Measurements from ENCODE around the gene MRRF.
A peak's percentile ranks its signal among the peaks of the same experiment; 100 is the strongest.

The MRRF gene

GRCh38 chr9:122264360-122265148, at the start of gene MRRF, which contains the start of gene RBM18:
MRRF (plus strand) TSS chr9:122264882; CDS start chr9:122270892, 6,010 bp downstream.
RBM18 (minus strand) TSS chr9:122264840; CDS start chr9:122261492, 3,348 bp downstream.
- DNase-seq (ENCODE audit: low spot score) = peak; percentile 94

GRCh38 chr9:122215663-122216062, 49.0 kb upstream of the MRRF start:
- DNase-seq (ENCODE audit: low spot score) = no peak

GRCh38 chr9:122216138-122216797, 48.4 kb upstream of the MRRF start:
- no peak for DNase-seq (ENCODE audit: low spot score)

- DNase-seq (ENCODE audit: low spot score) = no peak
Observed at GRCh38 chr9:122216798-122217418, 47.8 kb upstream of the MRRF start.

- DNase-seq (ENCODE audit: low spot score) = no peak
Observed at GRCh38 chr9:122217640-122218039, 47.0 kb upstream of the MRRF start.

- no peak for DNase-seq (ENCODE audit: low spot score)
Observed at GRCh38 chr9:122218071-122218934, 46.4 kb upstream of the MRRF start.

- no peak for DNase-seq (ENCODE audit: low spot score)
Observed at GRCh38 chr9:122218935-122219855, 45.5 kb upstream of the MRRF start.

- DNase-seq (ENCODE audit: low spot score) = no peak
Observed at GRCh38 chr9:122219856-122220672, 44.6 kb upstream of the MRRF start.

- no peak for DNase-seq (ENCODE audit: low spot score)
Observed at GRCh38 chr9:122220673-122221182, 44.0 kb upstream of the MRRF start.

- DNase-seq (ENCODE audit: low spot score) = no peak
Observed at GRCh38 chr9:122221183-122221811, 43.4 kb upstream of the MRRF start.

GRCh38 chr9:122222791-122223190, 41.9 kb upstream of the MRRF start:
- no peak for DNase-seq (ENCODE audit: low spot score)

GRCh38 chr9:122223435-122223834, 41.2 kb upstream of the MRRF start:
- no peak for DNase-seq (ENCODE audit: low spot score)

GRCh38 chr9:122225312-122226141, 39.2 kb upstream of the MRRF start:
- no peak for DNase-seq (ENCODE audit: low spot score)

- DNase-seq (ENCODE audit: low spot score) = no peak
Observed at GRCh38 chr9:122226142-122226757, 38.4 kb upstream of the MRRF start.

- DNase-seq (ENCODE audit: low spot score) = no peak
Observed at GRCh38 chr9:122226758-122227574, 37.7 kb upstream of the MRRF start.

GRCh38 chr9:122227575-122227900, 37.1 kb upstream of the MRRF start:
- DNase-seq (ENCODE audit: low spot score) = no peak

- no peak for DNase-seq (ENCODE audit: low spot score)
Observed at GRCh38 chr9:122228191-122228567, 36.5 kb upstream of the MRRF start.
